ENCODE results near the gene HAUS1.

The HAUS1 gene

DNA sequence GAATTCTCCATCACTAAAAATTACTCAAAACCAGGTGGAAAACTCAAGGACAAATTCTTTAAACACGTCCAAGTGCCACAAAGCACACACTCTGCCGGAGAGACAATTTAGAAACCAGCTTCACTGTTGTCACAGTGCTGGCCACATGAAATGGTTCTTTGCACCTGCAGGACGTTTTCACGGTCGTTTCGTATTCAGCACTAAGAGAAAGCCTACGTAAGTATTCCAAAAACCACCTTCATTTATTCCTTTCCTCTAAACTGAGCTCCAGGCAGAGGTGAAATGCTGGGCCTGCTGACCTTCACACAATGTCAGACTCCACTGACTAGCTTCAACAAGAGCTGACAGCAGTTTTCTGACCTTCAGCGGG lies 6.8 kb upstream of the HAUS1 start:
- Histone ChIP-seq H3K4me2 (ENCODE audit: low read length) (peak overlapping the region; percentile 77), H3K79me2 (ENCODE audit: control insufficient read depth, low read length) (peaks cover 63% of the 10 kb centered on the region), H3F3A (ENCODE audit: control insufficient read depth, insufficient read depth) (peaks cover 2% of the 10 kb centered on the region; the same call in 1 of the 2 replicates), H3K9me2 (replicated peaks; ENCODE audit: control insufficient read depth, low read length) (no peaks in the 10 kb centered on the region), H3K36me3 (ENCODE audit: control insufficient read depth, low read length) (peaks cover 51% of the 10 kb centered on the region), H3K4me3 (ENCODE audit: low read length) (peak overlapping the region; percentile 83), H3K27ac (ENCODE audit: low read depth, low read length) (peak overlapping the region; percentile 58), H3K4me1 (ENCODE audit: control insufficient read depth, low read length) (peaks cover 29% of the 10 kb centered on the region), H3K9me3 (ENCODE audit: control insufficient read depth, insufficient read depth, low read length) (no peaks in the 10 kb centered on the region), H4K20me1 (ENCODE audit: control insufficient read depth, insufficient read depth, low read depth, low read length) (no peaks in the 10 kb centered on the region), H3K27me3 (ENCODE audit: control insufficient read depth, low read length) (no peaks in the 10 kb centered on the region)
- TF ChIP-seq, protein P1, sequence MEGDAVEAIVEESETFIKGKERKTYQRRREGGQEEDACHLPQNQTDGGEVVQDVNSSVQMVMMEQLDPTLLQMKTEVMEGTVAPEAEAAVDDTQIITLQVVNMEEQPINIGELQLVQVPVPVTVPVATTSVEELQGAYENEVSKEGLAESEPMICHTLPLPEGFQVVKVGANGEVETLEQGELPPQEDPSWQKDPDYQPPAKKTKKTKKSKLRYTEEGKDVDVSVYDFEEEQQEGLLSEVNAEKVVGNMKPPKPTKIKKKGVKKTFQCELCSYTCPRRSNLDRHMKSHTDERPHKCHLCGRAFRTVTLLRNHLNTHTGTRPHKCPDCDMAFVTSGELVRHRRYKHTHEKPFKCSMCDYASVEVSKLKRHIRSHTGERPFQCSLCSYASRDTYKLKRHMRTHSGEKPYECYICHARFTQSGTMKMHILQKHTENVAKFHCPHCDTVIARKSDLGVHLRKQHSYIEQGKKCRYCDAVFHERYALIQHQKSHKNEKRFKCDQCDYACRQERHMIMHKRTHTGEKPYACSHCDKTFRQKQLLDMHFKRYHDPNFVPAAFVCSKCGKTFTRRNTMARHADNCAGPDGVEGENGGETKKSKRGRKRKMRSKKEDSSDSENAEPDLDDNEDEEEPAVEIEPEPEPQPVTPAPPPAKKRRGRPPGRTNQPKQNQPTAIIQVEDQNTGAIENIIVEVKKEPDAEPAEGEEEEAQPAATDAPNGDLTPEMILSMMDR (IDR thresholded peaks at IDR 0.05; ENCODE audit: low read depth, low read length, poor library complexity, severe bottlenecking), result no peak
- no peak for TF ChIP-seq EZH2phosphoT487 (IDR thresholded peaks at IDR 0.05; ENCODE audit: borderline replicate concordance, low read length)

DNA sequence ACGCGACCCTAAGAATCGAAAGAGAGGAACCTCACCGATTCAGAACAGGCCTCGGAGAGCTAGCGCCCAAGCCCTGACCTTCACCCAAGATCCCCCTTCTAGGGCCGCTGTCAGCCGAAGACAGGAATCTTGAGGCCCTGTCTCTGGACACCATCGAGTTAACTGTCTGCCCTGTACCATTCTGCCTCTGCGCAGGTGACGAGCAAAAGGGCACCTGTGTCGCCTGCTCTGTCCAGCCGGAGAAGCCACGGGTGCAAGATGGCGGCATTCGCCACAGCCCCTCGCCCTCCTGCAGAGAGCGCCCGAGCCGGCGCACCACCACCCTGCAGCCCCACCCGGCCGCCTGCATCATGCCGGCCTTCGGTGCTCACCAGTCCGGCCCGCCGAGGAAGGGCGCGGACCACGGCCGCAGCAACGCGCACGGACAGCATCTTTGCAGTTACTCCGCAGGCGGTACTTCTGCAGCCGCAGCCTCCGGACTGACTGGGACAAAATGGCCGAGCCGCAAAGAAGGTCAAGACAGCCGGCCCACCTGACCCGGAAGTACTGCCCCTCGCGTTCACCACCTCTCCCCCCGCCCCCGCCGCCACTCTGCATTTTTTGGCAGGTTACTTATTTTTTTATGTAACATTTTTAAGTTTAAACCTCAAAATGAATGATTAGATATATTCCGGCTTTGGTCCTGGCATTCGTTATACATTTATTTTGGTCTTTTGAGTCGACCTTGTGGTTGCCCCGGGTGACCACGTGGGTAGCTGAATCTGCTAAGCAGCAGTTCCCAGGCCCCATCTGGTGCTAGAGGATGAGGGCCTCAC lies 6.2 kb upstream of the HAUS1 start, which contains the start of gene ATP5F1A:
ATP5F1A (minus strand) TSS at position 496 of the 815 bp plus-strand sequence; CDS start at position 431, 65 bp downstream.
- Histone ChIP-seq H3K36me3 (ENCODE audit: control insufficient read depth, low read length) (peaks cover 45% of the 10 kb centered on the region), H3K27ac (ENCODE audit: low read depth, low read length) (peak within 1 kb of the TSS; percentile 58), H3K79me2 (ENCODE audit: control insufficient read depth, low read length) (peaks cover 57% of the 10 kb centered on the region), H3K27me3 (ENCODE audit: control insufficient read depth, low read length) (no peaks in the 10 kb centered on the region), H3K9me2 (replicated peaks; ENCODE audit: control insufficient read depth, low read length) (no peaks in the 10 kb centered on the region), H3K4me1 (ENCODE audit: control insufficient read depth, low read length) (peaks cover 29% of the 10 kb centered on the region), H3K4me2 (ENCODE audit: low read length) (peak within 1 kb of the TSS; percentile 77), H4K20me1 (ENCODE audit: control insufficient read depth, insufficient read depth, low read depth, low read length) (no peaks in the 10 kb centered on the region), H3F3A (ENCODE audit: control insufficient read depth, insufficient read depth) (peaks cover 2% of the 10 kb centered on the region; the same call in 1 of the 2 replicates), H3K4me3 (ENCODE audit: low read length) (peak within 1 kb of the TSS; percentile 83), H3K9me3 (ENCODE audit: control insufficient read depth, insufficient read depth, low read length) (no peaks in the 10 kb centered on the region)
- TF ChIP-seq, protein P1 (IDR thresholded peaks at IDR 0.05; ENCODE audit: low read depth, low read length, poor library complexity, severe bottlenecking), result peak; percentile 31
- TF ChIP-seq EZH2phosphoT487 (IDR thresholded peaks at IDR 0.05; ENCODE audit: borderline replicate concordance, low read length), result no peak

DNA sequence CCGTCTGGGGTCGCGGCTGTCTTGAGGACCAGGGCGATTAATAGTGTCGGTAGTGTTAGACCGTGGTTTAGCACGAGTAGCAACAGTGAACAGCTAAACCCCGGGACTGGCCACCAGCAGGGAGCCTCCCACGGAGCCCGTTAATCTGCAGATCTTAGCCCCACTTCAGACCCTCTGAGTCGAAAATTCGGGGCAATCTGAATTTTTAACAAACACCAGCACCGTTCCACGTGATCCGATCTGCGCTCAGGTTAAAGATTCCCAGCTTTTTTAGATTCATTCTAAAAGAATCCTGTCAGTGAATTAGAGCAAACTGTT lies 5.6 kb upstream of the HAUS1 start:
- Histone ChIP-seq H3K9me2 (replicated peaks; ENCODE audit: control insufficient read depth, low read length) (no peaks in the 10 kb centered on the region), H3F3A (ENCODE audit: control insufficient read depth, insufficient read depth) (peaks cover 2% of the 10 kb centered on the region; the same call in 1 of the 2 replicates), H3K36me3 (ENCODE audit: control insufficient read depth, low read length) (peaks cover 40% of the 10 kb centered on the region), H3K4me1 (ENCODE audit: control insufficient read depth, low read length) (peaks cover 29% of the 10 kb centered on the region), H3K4me2 (ENCODE audit: low read length) (peak overlapping the region; percentile 77), H3K79me2 (ENCODE audit: control insufficient read depth, low read length) (peaks cover 51% of the 10 kb centered on the region), H4K20me1 (ENCODE audit: control insufficient read depth, insufficient read depth, low read depth, low read length) (no peaks in the 10 kb centered on the region), H3K27ac (ENCODE audit: low read depth, low read length) (peak overlapping the region; percentile 58), H3K9me3 (ENCODE audit: control insufficient read depth, insufficient read depth, low read length) (no peaks in the 10 kb centered on the region), H3K4me3 (ENCODE audit: low read length) (peak overlapping the region; percentile 83), H3K27me3 (ENCODE audit: control insufficient read depth, low read length) (no peaks in the 10 kb centered on the region)
- no peak for TF ChIP-seq EZH2phosphoT487 (IDR thresholded peaks at IDR 0.05; ENCODE audit: borderline replicate concordance, low read length)
- TF ChIP-seq, protein P1 (IDR thresholded peaks at IDR 0.05; ENCODE audit: low read depth, low read length, poor library complexity, severe bottlenecking), result no peak

Data from DOHH2 (cell line).